Sciatic nerve (tissue), 2 donors: ENCODE results near the gene MRPS14. TPM values are rescaled to one million over a fixed set of nuclear protein-coding genes. Genes with fewer than 3 reads are reported as not detected.

Experiments used
- ATAC-seq: fragments of 200-7000 bp; cut with Tn5 transposase; one replicate; pipeline ENCODE4 v1.9.1; 2020; ENCODE audit warnings: mild to moderate bottlenecking, moderate library complexity
- DNase-seq: peaks from one replicate; pipeline ENCODE4 v3.0.0-alpha.2; 2020; ENCODE audit warnings: low spot score
- intact Hi-C: fragments of 100-400 bp; cut with DNase I; formaldehyde crosslinking; loops from one replicate; pipeline ENCODE4 v1.14.2; 2022
- total RNA-seq: library from RNA; stranded (reverse); fragmentation: NEBNext Ultra II Directional; extraction: Animal tissue kit (Norgen Biotek cat#: 25700); gene quantifications from one replicate; pipeline ENCODE4 v1.2.1, GENCODE V29; 2021
- donor health status: DM: no; HTN: no; CAD: no.
- donor health status: DM: no; HTN: no; CAD: no.

The MRPS14 gene
- total RNA-seq, 1 donor from 2014 or later: 27.6 TPM

DNA sequence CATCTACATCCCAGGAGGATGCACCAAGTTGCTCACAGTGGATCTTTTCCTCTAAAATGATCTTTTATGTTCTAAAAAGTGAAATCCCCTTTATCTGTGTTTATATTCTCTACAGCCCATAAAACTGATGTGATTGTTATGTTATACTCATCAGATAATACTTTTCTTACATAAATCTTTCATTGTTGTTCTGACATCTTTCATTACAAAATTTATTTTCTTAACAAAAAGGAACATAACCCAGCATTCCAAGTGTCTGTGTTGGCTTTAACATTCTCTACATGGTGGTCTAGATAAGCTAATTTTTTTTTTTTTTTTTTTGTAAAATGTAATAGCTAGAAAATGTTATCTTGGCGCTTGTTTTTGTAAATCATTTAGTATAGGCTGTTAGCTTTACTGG, 31.8 kb downstream of the MRPS14 start:
- DNase-seq: no peak
- no peak for ATAC-seq
- intact Hi-C loops: no loop called here

- intact Hi-C loops: no loop called here
- ATAC-seq: peak; percentile 94
- no peak for DNase-seq
Observed at GRCh38 chr1:174990382-174990999, 32.7 kb downstream of the MRPS14 start.

DNA sequence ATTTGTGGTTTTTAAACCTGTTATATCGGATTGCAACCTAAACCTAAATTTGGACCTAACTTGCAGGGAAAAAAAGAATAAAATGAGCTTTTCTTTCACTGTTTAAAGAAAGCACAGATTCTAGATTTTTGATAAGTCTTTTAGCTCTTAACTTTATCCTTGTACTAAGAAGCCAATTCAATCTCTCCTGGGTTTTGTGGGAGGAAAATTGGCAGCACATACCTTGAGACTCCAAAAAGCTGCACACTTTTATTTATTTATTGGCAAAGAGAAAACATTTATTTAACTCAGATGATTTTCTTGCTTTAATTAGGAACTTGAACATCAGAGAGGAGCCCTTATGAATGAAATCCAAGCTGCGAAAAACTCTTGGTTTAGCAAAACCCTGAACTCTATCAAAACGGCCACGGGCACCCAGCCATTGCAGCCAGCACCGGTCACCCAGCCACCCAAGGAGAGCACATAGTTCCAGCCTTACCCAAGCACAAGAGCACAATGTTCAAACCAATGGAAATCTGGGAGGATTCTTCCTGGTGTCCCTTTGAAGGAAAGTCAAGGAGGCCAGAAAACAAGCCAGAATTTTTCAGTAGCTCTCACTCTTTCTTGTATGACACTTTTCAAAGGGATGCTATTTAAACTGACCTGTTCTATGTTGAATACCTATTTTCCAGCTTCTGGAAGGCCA, 33.5 kb downstream of the MRPS14 start:
- peak; percentile 87 for ATAC-seq
- no peak for DNase-seq
- intact Hi-C loops: no loop called here

DNA sequence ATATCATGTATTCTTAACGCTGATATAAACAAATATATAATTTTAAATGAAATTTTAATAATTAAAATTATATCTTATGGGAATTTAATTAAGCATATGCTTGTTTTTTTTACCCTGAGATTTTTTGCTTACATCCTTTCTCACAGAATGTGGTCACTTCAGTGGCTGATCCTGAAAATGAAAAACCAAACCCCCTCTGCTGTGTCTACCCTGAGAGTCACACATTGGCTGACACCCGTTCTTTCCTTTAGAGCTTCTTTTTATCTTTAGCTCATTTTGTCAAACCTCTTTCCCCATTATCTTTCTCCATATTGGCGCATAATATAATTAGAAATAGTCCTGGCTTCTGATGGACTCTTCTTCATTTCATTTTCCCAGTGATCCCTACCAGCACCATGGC, 34.2 kb downstream of the MRPS14 start:
- no peak for DNase-seq
- intact Hi-C loops: no loop called here
- ATAC-seq: no peak

DNA sequence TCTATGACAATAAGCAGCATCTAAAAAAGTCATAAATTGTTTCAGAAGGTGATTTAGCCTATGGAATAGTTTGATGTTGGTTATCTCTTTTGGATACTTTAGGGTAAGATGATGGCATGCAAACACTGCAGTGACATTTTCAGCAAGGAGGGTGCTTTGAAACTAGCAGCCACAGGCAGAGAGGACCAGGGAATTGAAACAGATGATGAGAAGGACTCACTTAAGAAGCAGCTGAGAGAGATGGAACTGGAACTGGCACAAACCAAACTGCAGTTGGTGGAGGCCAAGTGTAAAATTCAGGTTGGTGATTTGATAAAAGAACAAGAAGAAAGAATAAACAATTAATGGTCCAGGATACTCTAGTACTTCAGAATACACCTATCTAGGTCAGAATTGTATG, 34.7 kb downstream of the MRPS14 start:
- intact Hi-C loops: no loop called here

GRCh38 chr1:174984952-174985351, 38.3 kb downstream of the MRPS14 start:
- intact Hi-C loops: loop anchor here (5.0 kb wide), 1 partner anchor 218 kb away; no protein-coding TSS in a partner anchor
- ATAC-seq: no peak
- no peak for DNase-seq

More for the DNA sequence above, 34.7 kb downstream of the MRPS14 start:
- no peak for DNase-seq
- no peak for ATAC-seq

- no peak for ATAC-seq
- intact Hi-C loops: loop anchor here (5.0 kb wide), 1 partner anchor 216 kb away; no protein-coding TSS in a partner anchor
- no peak for DNase-seq
Observed at GRCh38 chr1:174982971-174983689, 40.1 kb downstream of the MRPS14 start.

- DNase-seq (no peak), ATAC-seq (peak; percentile 87)
- intact Hi-C loops: no loop called here
Observed at GRCh38 chr1:174976436-174977108, 46.7 kb downstream of the MRPS14 start.

- ATAC-seq (no peak), DNase-seq (no peak)
- intact Hi-C loops: no loop called here
Observed at GRCh38 chr1:174975764-174976163, 47.5 kb downstream of the MRPS14 start.

GRCh38 chr1:174974711-174975119, 48.5 kb downstream of the MRPS14 start:
- intact Hi-C loops: no loop called here
- DNase-seq (no peak), ATAC-seq (peak; percentile 38)

DNA sequence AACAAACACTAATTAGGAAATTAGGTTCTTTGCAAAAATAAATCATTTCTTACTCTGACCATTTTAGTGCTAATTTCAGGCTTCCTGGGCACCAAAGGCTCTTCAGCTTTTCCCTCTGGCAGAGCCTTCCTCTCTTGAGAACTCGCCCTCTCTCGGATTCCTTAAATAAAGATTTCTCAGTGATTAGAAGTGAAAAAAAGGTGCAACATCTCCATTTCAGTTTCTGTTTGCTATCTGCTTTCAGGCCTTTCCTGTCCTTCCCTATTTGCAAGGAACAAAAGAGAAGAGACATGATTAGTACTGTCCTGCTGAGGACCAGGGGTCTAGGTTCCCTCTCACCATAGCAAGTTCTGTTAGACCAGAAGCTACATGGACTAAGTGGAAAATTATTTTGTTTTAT, 51.3 kb downstream of the MRPS14 start:
- no peak for DNase-seq
- intact Hi-C loops: no loop called here
- no peak for ATAC-seq

DNA sequence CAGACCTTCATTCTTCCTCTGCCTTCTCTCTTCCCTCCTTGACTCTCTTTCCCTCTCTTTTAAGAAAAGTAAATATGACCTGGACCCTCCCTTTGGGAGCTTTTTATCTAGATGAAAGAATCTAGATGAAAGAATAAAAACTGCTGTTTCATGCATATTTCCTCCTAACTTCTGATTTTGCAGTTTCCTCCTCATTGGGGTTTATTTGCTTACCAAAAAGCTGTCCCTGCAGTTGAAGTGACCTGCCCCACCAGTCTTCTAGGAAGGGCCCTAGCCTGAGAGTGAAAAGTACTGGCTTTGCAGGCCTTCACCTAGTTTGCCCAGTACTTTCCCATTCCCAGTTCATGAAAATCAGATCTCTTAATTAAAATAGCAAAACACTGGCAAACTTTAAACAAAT, 51.8 kb downstream of the MRPS14 start:
- intact Hi-C loops: no loop called here
- ATAC-seq: no peak

GRCh38 chr1:174969977-174970376, 53.2 kb downstream of the MRPS14 start:
- ATAC-seq: no peak
- intact Hi-C loops: no loop called here
- DNase-seq: no peak

More for the DNA sequence above, 51.8 kb downstream of the MRPS14 start:
- DNase-seq: no peak

DNA sequence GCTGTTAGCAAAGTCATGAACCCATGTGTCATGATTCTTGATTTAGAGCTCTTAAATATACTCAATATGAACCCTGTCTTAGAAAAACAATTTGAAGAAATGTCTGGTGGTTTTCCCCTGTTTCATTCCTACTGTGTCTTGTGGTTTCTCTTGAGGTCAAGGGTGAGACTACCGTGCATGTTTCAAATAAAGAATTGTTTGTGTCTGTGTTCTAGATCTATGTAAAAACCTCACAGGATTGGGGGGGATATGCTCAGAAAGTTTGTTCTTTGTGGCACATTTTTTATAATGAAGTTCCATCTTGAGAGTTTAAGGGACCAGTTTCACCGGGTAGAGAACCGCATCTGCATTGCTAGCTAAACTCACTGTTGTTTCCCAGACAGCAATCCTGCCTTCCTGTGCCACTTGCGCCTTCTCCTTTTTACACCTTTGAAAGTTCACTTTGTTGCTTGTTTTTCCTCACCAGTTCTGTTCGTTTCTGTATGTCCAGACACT, 54.4 kb downstream of the MRPS14 start:
- intact Hi-C loops: no loop called here
- ATAC-seq (no peak), DNase-seq (no peak)

DNA sequence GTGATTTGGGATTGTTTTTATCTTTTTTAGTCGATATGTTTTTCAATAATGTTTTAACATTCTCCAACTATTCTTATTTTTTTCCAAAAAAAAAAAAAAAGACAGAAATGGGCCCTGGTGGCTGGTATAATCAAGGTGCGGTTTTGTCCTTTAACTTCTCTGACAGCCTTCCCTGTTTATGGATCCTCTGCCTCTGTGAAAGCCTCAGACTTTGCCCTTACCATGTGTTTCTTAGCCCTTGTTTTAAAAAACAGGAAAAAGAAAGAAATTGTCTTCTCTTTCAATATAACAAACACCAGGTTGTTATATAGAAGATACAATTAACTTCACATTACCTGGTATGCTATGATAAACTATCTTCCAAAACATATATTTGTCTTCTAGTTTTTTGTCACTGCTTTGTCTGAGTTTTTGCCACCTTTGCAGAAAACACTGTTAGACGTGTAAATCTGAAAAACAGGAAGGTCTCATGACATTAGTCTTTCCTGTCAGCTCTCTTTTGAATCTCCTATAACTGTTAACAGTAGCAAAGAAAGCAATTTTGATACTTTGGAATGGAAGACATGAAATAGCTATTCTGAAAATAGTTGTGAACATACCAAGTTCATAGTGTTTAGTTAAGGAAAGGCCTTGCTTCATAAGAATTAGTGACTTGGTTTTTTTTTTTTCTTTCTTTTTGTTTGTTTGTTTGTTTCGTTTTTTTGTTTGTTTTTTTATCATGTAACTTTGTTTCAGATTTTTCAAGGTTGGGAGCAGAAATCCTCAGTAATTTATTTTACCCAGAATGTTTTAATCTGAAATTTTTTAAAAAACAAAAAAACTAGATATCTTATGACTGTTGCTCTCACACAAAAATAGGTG, 55.1 kb downstream of the MRPS14 start:
- intact Hi-C loops: no loop called here
- ATAC-seq: no peak

DNA sequence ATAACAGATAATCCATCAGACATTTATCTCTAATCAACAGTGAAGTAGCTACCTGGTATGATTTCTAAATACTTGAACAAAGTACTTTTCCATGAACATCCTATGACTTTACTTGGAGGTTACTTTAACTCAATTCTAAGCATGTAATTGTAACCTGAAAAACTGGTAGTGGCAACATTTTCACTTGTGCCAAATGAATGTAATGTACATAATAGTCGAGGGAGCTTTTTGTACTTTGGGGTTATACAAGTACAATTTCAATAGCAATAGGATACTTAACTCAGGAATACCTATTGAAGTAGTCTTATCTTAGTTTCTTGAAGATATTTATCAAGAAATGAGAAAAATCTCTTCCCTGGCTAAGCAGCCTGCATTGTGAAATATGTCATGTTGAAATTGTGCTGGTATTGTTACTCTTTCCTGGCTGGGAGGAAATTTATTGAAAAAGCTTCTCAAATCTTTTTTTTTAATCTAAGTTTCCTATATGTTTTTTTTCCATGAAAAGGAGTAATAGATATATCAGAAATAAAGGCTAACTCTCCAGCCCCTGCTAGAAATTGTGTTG, 57.1 kb downstream of the MRPS14 start:
- ATAC-seq (no peak), DNase-seq (no peak)
- intact Hi-C loops: no loop called here

More for the DNA sequence above, 55.1 kb downstream of the MRPS14 start:
- no peak for DNase-seq

DNA sequence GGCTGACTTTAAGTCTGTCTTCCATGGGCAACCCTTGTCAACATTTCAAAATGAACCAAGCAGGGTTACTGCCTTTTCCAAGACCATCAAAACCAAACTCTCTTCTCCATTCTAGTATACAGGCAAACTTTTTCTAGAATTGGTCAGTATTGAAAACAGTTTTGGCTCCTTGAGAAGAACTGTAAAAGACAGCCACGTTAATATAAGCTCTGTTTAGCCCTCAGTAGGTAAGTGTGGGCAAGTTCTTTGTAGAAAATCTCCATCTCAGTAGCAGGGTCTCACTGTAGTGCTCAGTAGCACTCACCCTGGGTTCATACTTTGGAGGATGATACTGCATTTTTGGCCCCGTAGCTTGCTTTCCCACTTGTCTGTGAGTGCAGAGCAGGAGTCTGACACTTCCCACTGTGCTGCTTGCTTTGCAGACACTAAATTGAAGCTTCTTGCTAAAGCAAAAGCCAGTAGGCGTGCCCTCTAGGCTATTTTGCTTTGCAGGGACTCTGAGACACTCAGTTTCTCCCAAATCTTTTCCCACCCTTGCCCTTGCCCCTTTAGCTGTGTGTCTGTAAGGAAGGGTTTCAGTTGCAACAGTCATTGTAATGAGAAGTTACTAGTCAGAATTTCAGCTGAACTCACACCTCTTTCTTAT, 57.7 kb downstream of the MRPS14 start:
- DNase-seq (peak; percentile 55), ATAC-seq (peak; percentile 69)
- intact Hi-C loops: no loop called here

DNA sequence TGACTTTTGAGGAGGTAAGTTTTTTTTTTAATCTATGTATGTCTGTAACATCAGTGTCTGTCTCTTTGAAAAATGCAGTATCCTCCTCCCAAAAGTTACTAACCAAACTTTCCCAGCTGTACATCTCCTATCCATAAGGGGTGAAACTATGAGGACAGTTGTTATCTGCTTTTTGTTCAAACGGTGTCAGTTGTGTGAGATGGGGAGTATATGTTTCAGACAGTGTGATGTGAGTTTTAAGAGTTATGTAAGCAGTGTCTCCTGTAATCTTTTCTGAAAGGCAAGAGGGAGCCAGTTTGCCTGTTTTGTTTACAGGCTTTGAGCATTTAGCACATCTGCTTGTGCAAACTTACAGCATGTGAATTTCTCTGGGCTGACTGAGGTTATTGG, 58.3 kb downstream of the MRPS14 start:
- DNase-seq: no peak
- peak; percentile 73 for ATAC-seq
- intact Hi-C loops: no loop called here
